Subcutaneous adipose tissue (tissue), 4 donors: ENCODE data around the gene PLAGL2. TPM values are rescaled to one million over a fixed set of nuclear protein-coding genes. Genes with fewer than 3 reads are reported as not detected.

Experiments
- total RNA-seq, 4 donors: library from RNA; depleted of rRNA; stranded (reverse); fragments of >200 nt; gene quantifications; one replicate each; pipeline ENCODE4 v1.1.0, GENCODE V29; 2016
- TF ChIP-seq, protein P1 (sequence below): fragments of 450-650 bp; IDR thresholded peaks from one replicate; pipeline ENCODE4 v1.5.1; 2016; ENCODE audit warnings: low read depth, mild to moderate bottlenecking, control low read depth, antibody characterized with exemption, moderate library complexity

The PLAGL2 gene
- total RNA-seq, 4 donors from 2014 or later: 2.4 to 4.1 (median 3.2) TPM

GRCh38 chr20:32235331-32236047, 27.9 kb upstream of the PLAGL2 start:
- TF ChIP-seq, protein P1, sequence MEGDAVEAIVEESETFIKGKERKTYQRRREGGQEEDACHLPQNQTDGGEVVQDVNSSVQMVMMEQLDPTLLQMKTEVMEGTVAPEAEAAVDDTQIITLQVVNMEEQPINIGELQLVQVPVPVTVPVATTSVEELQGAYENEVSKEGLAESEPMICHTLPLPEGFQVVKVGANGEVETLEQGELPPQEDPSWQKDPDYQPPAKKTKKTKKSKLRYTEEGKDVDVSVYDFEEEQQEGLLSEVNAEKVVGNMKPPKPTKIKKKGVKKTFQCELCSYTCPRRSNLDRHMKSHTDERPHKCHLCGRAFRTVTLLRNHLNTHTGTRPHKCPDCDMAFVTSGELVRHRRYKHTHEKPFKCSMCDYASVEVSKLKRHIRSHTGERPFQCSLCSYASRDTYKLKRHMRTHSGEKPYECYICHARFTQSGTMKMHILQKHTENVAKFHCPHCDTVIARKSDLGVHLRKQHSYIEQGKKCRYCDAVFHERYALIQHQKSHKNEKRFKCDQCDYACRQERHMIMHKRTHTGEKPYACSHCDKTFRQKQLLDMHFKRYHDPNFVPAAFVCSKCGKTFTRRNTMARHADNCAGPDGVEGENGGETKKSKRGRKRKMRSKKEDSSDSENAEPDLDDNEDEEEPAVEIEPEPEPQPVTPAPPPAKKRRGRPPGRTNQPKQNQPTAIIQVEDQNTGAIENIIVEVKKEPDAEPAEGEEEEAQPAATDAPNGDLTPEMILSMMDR: no peak

GRCh38 chr20:32234135-32234808, 26.7 kb upstream of the PLAGL2 start:
- TF ChIP-seq, protein P1: no peak

GRCh38 chr20:32233286-32233685, 25.7 kb upstream of the PLAGL2 start:
- TF ChIP-seq, protein P1: no peak

- TF ChIP-seq, protein P1: no peak
Measured at GRCh38 chr20:32232326-32232886, 24.9 kb upstream of the PLAGL2 start.

GRCh38 chr20:32231847-32232246, 24.3 kb upstream of the PLAGL2 start:
- TF ChIP-seq, protein P1: no peak

- TF ChIP-seq, protein P1: no peak
Measured at GRCh38 chr20:32231245-32231644, 23.7 kb upstream of the PLAGL2 start.

DNA sequence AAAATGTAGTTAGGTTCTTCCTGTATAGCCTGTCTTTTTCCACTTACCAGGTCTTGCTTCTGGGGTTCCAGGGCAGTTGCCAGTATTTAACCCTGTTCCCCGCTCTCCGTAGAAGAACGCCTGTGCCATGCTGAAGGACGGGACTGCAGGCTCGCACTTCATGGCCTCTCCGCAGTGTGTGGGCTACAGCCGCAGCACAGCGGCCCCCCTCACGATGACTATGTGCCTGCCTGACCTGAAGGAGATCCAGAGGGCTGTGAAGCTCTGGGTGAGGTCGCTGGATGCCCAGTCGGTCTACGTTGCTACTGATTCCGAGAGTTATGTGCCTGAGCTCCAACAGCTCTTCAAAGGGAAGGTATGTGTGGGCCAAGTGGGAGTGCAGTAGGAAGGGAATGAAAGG, 23.2 kb upstream of the PLAGL2 start:
- TF ChIP-seq, protein P1: no peak
